HG03571 (cell line): ENCODE measurements around the gene PCDH9.

ENCODE experiments used
- ATAC-seq: cut with Tn5 transposase; IDR thresholded peaks from one replicate; pipeline ENCODE4 v1.9.1; 2021; ENCODE audit not compliant: unreplicated experiment

The PCDH9 gene

GRCh38 chr13:67168384-67168783, 61.8 kb downstream of the PCDH9 start:
- no peak for ATAC-seq

GRCh38 chr13:67167420-67167819, 62.7 kb downstream of the PCDH9 start:
- no peak for ATAC-seq

GRCh38 chr13:67161176-67161575, 69.0 kb downstream of the PCDH9 start:
- no peak for ATAC-seq

- ATAC-seq = no peak
Observed at GRCh38 chr13:67158903-67159302, 71.2 kb downstream of the PCDH9 start.

- ATAC-seq = no peak
Observed at GRCh38 chr13:67156723-67157060, 73.4 kb downstream of the PCDH9 start.

GRCh38 chr13:67155898-67156722, 74.0 kb downstream of the PCDH9 start:
- no peak for ATAC-seq

- ATAC-seq = no peak
Observed at GRCh38 chr13:67152085-67152484, 78.1 kb downstream of the PCDH9 start.

- ATAC-seq = no peak
Observed at GRCh38 chr13:67151652-67152051, 78.5 kb downstream of the PCDH9 start.

GRCh38 chr13:67150608-67151007, 79.5 kb downstream of the PCDH9 start:
- no peak for ATAC-seq

- ATAC-seq = no peak
Observed at GRCh38 chr13:67148161-67148571, 82.0 kb downstream of the PCDH9 start.

GRCh38 chr13:67147342-67148133, 82.6 kb downstream of the PCDH9 start:
- no peak for ATAC-seq

GRCh38 chr13:67146523-67147130, 83.5 kb downstream of the PCDH9 start:
- no peak for ATAC-seq

- no peak for ATAC-seq
Observed at GRCh38 chr13:67145950-67146349, 84.2 kb downstream of the PCDH9 start.

GRCh38 chr13:67143544-67144115, 86.5 kb downstream of the PCDH9 start:
- no peak for ATAC-seq

- ATAC-seq = no peak
Observed at GRCh38 chr13:67140006-67140405, 90.1 kb downstream of the PCDH9 start.

- ATAC-seq = no peak
Observed at GRCh38 chr13:67139551-67139950, 90.6 kb downstream of the PCDH9 start.

GRCh38 chr13:67138970-67139369, 91.2 kb downstream of the PCDH9 start:
- no peak for ATAC-seq

- no peak for ATAC-seq
Observed at GRCh38 chr13:67137044-67137735, 92.9 kb downstream of the PCDH9 start.

- no peak for ATAC-seq
Observed at GRCh38 chr13:67136157-67136556, 94.0 kb downstream of the PCDH9 start.

GRCh38 chr13:67135356-67135755, 94.8 kb downstream of the PCDH9 start:
- no peak for ATAC-seq
